NCI-H187 (cell line): ENCODE results near the gene S100PBP.
A peak's percentile ranks its signal among the peaks of the same experiment; 100 is the strongest.
"Not testable (repeated sequence)": the region's sequence is repeated elsewhere in the genome, so short reads cannot be mapped to it uniquely, and the experiment has no call there.

Experiments
- DNase-seq, 2 experiments: peaks; one replicate each; lab custom pipeline; 2025; lab: John Stamatoyannopoulos, UW

S100PBP gene

GRCh38 chr1:32784817-32785216 lies 32.6 kb upstream of the S100PBP start:
- DNase-seq: no peak

- DNase-seq: no peak
Measured at GRCh38 chr1:32786856-32787255, 30.6 kb upstream of the S100PBP start.

- DNase-seq: not testable (repeated sequence)
Measured at GRCh38 chr1:32789356-32789755, 28.1 kb upstream of the S100PBP start.

- no peak for DNase-seq
Measured at GRCh38 chr1:32791881-32792280, 25.6 kb upstream of the S100PBP start.

GRCh38 chr1:32795763-32796162 lies 21.7 kb upstream of the S100PBP start:
- not testable (repeated sequence) for DNase-seq

GRCh38 chr1:32797456-32797855 lies 20.0 kb upstream of the S100PBP start:
- no peak for DNase-seq

- DNase-seq: no peak
Measured at GRCh38 chr1:32798191-32798590, 19.3 kb upstream of the S100PBP start.

- no peak for DNase-seq
Measured at GRCh38 chr1:32798679-32799416, 18.6 kb upstream of the S100PBP start.

- DNase-seq: no peak
Measured at GRCh38 chr1:32801096-32801715, 16.2 kb upstream of the S100PBP start.

- DNase-seq: not testable (repeated sequence)
Measured at GRCh38 chr1:32804460-32804859, 13.0 kb upstream of the S100PBP start.

GRCh38 chr1:32806290-32806689 lies 11.2 kb upstream of the S100PBP start:
- DNase-seq: peak; percentile 32 to 57

GRCh38 chr1:32806910-32807523 lies 10.4 kb upstream of the S100PBP start:
- DNase-seq: no peak

- no peak for DNase-seq
Measured at GRCh38 chr1:32808580-32808979, 8.9 kb upstream of the S100PBP start.

- no peak for DNase-seq
Measured at GRCh38 chr1:32810358-32810757, 7.1 kb upstream of the S100PBP start.

GRCh38 chr1:32811265-32811664 lies 6.2 kb upstream of the S100PBP start:
- DNase-seq: no peak

GRCh38 chr1:32811917-32812316 lies 5.5 kb upstream of the S100PBP start:
- no peak for DNase-seq

- no peak for DNase-seq
Measured at GRCh38 chr1:32813941-32814739, 3.3 kb upstream of the S100PBP start.

GRCh38 chr1:32816676-32817158 lies 736 bp upstream of the S100PBP start:
- DNase-seq: peak in 1 of 2 experiments; percentile 2

GRCh38 chr1:32817815-32818786 lies 648 bp downstream of the S100PBP start:
- peak; percentile 74 to 76 for DNase-seq

- DNase-seq: no peak
Measured at GRCh38 chr1:32818804-32819541, 1.5 kb downstream of the S100PBP start.
